Hematopoietic multipotent progenitor cell (in vitro differentiated cells): ENCODE measurements around the gene PNPLA5. TPM values are rescaled to one million over a fixed set of nuclear protein-coding genes. Genes with fewer than 3 reads are reported as not detected.
"Not testable (repeated sequence)": the region's sequence is repeated elsewhere in the genome, so short reads cannot be mapped to it uniquely, and the experiment has no call there.

Experiments used
- DNase-seq, 3 donors: peaks; one replicate each; pipeline ENCODE4 v3.0.0-alpha.2; 2011 to 2015; ENCODE audit warnings: low read depth in 2 of 3, low spot score in 2 of 3
- total RNA-seq: library from RNA; depleted of rRNA; stranded (reverse); fragments of >200 nt; gene quantifications from one replicate; pipeline ENCODE4 v1.2.3, GENCODE V29; 2012

Gene PNPLA5
- total RNA-seq, 1 donor = not detected

DNA sequence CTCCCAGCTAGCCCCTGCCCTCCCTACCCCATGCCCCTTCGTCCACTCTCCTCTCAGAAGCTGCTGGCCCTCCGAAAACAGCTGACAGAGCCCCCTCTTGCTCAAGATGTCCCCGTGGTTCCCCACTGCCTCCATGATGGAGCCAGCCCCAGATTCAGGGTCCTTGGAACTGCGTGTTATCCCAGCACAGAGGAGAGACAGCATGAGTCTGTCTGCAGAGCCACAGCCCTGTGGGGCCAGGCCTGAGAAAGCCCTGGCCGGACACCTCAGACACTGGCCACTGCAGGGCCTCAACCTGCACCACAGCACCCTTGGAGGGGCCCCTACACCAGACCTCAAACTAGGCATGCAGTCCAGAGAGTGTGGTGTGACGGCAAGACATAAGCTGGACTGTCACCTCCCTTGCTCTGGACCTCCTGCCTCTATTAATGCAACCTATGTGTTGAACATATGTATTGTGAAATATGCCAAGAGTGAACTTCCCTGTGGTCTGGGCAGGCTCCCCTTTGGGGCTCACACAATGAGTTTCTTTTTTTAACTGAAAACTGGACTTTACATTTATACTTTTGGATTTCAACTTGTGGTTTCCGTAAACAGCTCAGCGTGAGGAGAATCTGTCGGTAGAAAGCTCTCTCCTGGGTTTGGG is 9.6 kb downstream of the PNPLA5 start:
- DNase-seq = no peak

DNA sequence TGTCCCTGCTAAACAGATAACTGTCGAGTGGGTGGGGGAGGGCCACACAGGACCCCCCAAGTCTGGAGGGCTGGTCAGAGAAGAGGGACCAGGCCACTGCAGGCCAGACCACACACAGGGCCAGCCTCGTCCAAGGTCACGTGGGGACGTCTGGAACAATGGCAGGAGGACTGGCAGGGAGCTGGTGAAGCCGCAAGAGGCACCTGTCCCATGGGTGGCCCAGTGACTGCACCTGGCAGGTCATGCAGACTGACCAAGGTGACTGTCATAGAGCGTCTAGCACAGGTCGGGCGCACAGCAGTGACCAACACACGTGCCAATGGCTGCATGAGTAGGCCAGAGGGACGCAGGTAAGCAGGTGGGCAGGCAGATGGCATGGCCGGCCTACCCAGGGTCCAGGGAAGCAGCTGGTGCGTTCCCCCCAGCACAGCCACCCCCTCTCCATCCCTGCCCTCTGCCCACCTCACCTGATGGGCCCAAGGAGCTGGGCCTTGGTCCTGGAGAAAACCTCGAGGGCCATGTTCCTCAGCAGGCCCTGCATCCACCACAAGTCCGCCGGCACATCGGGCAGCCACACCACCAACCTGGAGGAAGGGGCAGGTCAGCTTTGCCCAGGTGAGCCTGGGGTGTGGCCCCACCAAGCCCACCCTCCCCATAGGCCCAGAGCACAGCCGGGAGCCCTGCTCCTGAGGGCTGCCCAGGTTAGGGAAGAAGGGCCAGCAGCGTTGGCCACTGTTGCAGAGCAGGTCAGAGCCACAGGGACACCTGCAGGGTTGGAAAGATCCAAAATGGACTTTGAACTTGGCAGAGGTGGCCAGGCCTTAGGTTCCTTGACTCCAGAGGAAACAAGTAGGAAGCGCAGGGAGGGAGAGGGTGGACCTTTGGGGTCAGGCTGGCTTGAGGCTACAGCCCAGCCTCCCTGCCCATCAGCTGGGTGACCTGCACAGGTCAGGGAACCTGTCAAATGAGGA is 10.4 kb downstream of the PNPLA5 start:
- no peak for DNase-seq

DNA sequence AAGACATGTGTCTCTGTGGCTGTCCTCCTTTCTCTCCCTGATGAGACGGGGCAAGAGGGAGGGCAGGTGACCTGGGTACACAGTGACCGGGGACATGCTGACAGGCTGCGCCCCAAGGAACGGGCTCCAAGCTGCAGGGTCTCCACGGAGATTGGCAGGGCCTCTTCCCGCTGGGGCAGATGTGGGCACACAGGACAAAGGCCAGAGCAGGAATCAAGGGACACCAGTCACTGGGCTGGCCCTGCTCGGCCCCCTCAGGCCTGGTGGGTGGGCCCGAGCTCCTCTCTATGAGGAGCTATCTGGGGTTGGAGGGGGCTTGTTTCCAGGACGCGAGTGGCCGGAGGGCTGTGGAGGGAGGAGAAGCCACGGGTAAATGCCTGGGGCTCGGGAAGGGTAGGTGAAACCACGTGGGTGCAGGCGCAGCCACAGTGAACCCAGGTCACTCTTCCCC is 11.2 kb downstream of the PNPLA5 start:
- DNase-seq = no peak

DNA sequence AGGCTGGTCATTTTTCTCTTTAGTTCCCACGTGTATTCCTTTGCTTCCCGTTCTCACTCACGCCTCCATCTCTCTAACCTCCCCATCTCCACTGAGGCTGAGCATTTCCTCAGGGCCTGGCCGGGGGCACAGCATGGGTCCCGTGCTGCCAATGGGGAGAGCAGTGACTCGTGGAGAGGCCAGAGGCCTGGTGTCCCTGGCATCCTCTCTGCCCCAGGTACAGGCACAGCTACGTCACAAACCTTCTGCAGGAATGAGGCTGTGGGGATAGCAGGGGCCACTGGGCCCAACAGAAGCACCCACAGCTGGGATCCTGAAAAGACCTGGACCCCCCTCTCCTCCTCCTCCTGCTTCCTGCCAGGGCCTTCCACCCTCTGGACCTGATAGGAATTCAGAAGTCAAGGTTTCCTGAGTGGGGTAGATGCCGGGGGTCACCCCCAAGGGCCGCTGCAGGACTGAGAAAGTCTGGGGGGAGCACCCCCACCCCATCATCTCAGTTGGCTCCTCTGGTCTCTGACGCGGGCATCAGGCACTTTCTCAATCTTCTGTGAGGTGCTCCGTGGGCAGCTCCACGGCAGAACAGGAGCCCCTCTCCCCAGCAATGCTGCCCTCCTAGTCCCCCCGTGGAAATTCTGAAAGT is 11.8 kb downstream of the PNPLA5 start:
- no peak for DNase-seq

DNA sequence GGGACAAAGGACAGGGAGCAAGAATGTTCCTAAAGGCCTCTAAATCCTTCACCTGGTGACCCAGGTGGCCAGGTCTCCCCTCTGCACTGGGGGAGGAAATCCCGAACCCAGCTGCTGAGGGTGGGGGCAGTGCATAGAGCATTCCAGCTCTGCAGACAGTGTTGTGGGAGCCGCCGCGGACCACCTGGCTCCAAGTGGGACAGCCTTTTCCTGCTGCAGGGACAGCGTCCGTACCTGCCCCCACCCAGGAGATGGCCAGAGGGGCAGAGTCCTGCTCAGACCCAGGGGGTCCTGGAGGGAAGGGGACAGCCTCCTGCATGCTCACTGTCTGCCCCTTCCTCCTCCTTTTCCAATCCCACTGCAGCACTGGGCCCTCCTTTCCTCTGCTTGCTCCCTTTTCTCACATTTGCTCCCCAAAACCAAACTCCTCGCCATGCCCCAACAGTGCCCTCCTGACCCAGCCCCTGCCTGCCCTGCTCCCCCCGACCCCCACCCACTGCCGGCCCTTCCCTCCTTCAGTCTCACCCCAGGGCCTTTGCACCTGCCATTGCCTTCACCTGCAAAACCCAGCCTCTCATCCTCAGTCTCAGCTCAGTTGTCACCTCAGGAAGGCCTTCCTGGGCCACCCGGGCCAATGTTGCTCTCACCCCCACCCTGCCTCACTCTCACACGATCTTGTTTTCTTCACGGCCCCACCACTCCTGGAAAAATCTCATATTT is 12.8 kb downstream of the PNPLA5 start:
- DNase-seq = no peak

DNA sequence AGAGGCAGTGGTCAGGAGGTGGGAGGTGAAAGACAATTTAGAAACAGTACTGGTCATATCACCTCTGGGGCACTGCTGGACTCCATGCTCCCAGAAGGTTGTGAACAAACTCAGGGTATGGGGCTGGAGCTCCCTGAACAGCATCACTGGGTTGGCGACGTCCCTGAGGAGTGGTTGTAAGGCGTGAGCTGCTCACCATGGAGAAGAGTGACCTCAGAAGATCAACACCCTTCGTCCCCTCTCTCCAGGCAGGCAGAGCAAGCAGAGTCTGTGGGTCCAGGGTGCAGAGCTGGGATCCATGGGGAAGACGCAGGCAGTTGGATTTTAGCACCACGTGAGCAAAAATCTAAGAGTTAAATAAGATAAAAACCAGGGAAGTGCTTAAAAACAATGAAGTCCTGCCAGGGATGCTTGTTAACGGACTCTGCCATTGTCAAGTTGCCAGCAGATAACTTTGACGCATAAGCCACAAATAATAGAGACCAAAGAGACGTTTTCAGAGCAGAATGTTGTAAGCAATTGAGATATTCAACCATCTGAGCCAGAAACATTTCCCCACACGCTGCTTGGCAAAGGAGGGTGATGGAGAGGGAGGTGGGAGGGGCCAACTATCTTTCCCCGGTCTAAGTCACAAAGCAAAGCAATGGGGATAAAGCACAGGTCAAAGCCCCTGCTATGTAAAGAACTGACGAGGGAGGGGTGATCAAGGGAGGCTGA is 13.6 kb downstream of the PNPLA5 start:
- no peak for DNase-seq

DNA sequence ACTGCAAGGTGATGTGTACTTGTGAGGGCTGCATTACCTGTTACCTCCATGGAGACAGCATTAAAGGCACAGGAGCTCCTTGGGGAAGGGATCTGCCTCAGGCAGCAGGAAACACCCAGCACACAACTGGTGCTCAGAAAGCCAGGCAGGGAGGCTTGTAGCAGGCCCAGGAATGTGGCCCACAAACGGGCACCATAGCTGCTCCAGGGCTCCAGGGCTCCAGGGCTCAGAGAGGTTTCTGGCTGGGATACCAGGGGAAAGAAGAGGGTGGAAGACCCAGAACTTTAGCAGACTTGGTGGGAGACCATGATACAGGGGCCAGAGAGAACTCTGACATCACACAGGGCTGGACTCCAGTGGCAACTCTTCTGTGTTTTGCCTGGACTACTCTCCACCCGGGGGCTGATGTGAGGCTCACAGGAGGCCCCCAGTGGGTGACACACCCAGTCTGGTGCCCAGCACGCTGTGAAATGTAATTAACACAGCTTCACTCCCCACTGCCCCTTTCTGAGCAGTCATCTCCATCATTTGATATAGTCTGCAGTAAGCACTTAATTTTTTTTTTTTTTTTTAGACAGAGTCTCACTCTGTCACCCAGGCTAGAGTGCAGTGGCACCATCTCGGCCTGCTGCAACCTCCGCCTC is 14.8 kb downstream of the PNPLA5 start:
- DNase-seq = no peak

DNA sequence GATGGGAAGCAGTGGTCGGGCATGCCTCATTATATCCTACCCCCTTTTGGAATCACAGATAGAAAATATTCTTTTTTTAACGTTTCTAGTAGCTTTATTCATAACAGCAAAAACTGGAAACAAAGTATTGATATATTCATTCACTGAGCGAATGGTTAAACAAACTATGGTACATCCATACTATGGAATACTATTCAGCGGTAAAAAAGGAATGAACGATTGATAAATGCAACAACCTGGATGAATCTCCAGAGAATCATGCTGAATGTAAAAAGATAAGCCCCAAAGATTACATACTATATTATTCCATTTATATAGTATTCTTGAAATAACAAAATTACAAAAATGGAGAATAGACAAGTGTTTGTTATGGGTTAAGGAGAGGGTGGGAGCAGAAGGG is 22.0 kb downstream of the PNPLA5 start:
- no peak for DNase-seq

DNA sequence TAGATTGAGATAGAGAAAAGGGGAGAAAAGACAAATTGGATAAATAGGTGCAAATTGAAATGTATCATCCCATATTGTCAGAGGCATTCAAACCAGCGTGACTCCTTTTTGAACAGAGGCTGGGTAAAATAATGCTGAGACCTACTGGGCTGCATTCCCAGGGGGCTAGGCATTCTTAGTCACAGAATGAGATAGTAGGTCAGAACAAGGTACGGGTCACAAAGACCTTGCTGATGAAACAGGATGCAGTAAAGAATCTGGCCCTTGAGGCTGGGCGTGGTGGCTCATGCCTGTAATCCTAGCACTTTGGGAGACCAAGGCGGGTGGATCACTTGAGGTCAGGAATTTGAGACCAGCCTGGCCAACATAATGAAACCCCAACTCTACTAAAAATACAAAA is 22.8 kb downstream of the PNPLA5 start:
- DNase-seq = not testable (repeated sequence)

DNA sequence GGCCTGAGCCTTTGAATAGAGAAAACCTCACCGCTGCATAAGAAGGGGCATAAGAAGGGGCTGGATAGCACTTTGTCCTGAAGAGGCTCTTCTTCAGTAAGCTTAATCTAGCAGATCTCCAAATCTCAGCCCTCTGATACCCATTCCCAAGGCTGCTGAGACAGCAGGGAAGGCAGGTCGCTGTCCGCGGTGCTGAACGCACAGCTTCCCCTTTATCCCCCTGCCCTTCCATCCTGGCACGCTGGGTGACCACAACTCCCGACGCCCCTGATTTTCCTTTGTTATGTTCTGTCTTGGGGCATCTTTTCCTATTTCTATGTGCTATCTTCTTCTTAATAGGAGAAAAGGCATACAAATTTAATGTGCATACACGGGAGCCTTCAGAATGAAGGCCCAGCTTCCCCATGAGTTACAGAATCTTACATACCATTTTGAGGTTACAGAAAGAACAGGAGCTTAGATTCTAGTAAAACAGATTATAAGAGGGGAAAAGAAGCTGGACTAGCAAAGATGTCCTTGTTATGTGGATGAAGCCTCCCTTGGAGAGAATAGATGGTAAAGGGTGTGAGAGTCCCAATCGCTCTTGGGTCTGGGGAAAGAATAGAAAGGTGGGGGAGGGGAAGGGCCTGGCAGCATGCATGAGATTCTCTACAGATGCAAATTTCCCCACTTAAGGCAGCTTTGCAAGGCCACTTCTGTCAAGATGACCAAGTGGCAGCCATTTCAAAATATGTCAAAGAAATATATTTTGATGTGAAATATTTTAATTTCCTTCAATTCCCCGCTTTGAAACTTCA is 23.8 kb downstream of the PNPLA5 start:
- peak in 2 of 3 donors; percentile 54 to 64 for DNase-seq

DNA sequence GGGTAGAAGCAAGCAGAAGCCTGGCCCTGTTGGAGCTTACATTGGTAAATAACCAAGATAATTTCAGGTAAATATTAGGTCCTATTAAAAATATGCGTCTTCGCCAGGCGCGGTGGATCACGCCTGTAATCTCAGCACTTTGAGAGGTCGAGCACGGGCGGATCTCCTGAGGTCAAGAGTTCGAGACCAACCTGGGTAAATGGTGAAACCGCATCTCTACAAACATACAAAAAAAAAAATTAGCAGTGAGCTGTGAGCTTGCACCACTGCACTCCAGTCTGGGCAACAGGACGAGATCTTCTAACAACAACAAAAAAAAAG is 29.0 kb downstream of the PNPLA5 start:
- no peak for DNase-seq

DNA sequence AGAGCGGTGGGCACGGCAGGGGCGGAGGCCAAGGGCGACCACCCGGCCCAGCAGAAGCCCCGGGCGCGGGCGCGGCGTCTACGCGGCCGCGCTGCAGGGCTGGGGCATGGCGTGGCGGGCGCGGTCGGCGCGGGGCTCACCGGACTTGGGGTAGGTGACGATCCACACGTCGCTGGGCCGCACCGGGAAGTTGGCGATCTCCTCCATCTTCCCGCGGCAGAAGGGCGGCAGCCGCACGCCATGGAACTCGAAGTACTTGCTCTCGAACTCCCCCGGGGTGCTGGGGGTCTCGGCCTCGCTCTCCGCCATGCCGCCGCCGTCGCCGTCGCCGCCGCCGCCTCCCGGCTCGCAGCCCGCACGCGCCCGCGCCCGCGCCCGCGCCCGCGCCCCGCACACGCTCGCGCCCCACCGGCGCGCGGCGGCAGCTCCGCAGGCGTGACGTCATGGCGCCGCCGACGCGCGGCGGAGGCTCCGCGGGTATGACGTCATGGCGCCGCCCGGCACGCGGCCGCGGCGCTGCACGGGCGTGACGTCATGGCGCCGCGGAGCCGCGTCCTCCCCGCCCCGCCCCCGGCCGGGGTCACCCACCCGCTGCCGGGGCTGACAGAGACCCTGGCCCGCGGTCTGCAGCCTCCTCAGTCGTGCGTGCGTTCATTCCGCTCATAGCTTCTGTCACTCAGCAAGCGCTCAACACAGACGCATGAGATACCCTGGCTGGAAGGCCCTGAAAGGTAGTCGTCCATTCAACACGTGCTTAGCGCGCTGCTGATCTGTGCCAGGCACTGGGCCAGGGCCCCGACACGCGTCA is 29.5 kb downstream of the PNPLA5 start, which contains the start of gene SULT4A1:
TSS of gene SULT4A1 (minus strand) at position 440 of the 808 bp plus-strand sequence. CDS start at position 309, 131 bp downstream.
- DNase-seq = peak in 2 of 3 donors; percentile 22 to 31

DNA sequence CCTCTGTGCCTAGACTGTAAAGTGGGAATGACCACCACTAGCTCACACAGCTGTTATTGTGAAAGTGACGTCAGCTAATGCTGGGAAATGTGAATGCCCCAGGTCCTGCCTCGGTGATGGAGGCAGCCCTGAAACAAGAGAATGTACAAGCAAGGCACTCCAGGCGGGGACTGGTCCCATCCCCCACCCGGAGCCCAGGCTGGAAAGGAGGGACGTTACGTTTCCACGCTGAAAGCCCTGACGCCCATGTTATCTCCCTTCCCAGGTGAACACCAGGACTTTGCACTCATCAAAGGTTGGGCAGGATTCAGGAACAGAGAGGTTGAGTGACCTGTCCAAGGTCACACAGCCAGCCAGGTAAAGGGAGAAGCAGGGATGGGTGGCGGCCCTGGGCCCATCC is 30.3 kb downstream of the PNPLA5 start:
- DNase-seq = no peak

DNA sequence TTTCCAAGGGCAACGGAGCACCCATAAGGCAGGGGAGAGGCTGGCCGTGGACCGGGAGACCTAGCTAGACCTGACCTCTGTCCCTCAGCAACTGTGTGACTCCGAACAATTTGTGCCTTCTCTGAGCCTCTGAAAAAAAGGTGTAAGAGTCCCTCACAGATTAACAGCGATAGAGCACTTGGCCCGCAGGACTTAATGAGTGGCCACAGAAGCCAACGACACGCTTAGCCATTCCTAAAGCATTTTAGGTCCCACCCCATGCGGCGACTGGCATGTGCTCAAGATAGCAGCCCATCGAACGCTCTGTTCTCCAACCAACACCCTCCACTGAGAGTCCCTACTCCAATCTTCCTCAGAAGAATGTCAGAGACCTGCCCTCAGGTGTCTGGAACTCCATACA is 31.0 kb downstream of the PNPLA5 start:
- DNase-seq = no peak

DNA sequence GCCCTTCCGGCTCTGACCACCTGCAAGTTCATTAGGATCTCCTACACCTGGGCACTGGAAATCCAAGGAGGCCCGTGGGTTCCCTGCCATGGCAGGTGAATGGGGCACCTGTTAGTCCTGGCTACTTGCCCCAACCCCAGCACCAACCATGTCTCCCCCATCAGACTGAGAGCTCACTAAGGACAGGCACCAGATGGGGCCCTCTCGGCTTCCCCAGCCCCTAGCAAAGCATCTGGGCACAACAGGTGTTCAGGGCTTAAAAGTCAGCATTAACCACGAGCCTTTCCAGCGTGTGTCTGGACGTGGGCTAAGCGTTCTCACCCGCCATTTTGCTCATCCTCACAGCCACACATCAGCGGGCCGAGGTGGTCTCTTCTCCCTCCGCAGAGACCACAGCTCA is 31.7 kb downstream of the PNPLA5 start:
- no peak for DNase-seq

DNA sequence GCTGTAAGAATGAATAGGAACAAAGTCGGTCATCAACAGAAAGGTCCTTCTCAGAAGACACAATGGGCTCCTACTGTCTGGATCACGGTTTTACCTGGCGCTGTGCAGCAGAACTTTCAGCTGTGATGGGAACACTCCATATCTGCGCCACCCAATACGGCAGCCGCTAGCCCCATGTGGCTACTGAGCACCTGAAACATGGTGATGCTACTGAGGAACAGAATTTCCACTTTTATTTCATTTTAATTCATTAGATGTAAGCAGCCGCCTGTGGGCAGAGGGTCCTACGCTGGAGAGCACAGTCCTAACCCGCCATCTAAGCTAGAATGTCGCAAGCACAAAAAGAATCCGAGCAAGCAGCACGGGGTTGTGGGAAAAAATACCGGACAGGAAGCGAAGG is 32.2 kb downstream of the PNPLA5 start:
- DNase-seq = no peak

DNA sequence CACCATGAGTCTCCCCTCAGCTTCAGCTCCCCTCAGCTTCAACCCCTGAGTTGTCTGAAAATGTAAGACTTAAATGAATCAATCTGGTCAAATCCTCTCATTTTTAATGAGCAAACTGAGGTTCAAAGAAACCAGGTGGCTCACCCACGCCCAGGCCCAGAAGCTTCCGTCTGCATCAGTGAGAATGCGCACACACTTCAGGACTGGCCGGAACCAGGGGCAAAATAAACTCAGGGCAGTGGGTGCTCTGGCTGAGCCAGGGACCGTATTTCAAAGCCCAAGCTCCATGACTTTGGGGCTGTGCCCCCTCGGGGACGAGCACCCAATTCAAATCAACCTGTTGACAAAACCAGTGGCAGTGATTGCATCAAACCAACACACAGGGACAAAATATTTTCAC is 32.6 kb downstream of the PNPLA5 start:
- no peak for DNase-seq
